ENCODE results near the gene SPDYE17.
"Not testable (repeated sequence)": the region's sequence is repeated elsewhere in the genome, so short reads cannot be mapped to it uniquely, and the experiment has no call there.

The SPDYE17 gene

GRCh38 chr7:76998285-76998589 is 33.9 kb downstream of the SPDYE17 start:
- DNase-seq = no peak

GRCh38 chr7:76997381-76998284 is 34.5 kb downstream of the SPDYE17 start:
- DNase-seq = no peak

- not testable (repeated sequence) for DNase-seq
Measured at GRCh38 chr7:76996932-76997331, 35.2 kb downstream of the SPDYE17 start.

- DNase-seq = not testable (repeated sequence)
Measured at GRCh38 chr7:76994286-76994685, 37.9 kb downstream of the SPDYE17 start.

GRCh38 chr7:76993831-76994230 is 38.3 kb downstream of the SPDYE17 start:
- not testable (repeated sequence) for DNase-seq

- not testable (repeated sequence) for DNase-seq
Measured at GRCh38 chr7:76992871-76993270, 39.3 kb downstream of the SPDYE17 start.

GRCh38 chr7:76992204-76992603 is 40.0 kb downstream of the SPDYE17 start:
- not testable (repeated sequence) for DNase-seq

GRCh38 chr7:76990202-76990601 is 42.0 kb downstream of the SPDYE17 start:
- not testable (repeated sequence) for DNase-seq

- not testable (repeated sequence) for DNase-seq
Measured at GRCh38 chr7:76985924-76986717, 46.0 kb downstream of the SPDYE17 start.

- not testable (repeated sequence) for DNase-seq
Measured at GRCh38 chr7:76984784-76985136, 47.4 kb downstream of the SPDYE17 start.

GRCh38 chr7:76983937-76984783 is 48.0 kb downstream of the SPDYE17 start:
- DNase-seq = not testable (repeated sequence)

GRCh38 chr7:76983333-76983732 is 48.8 kb downstream of the SPDYE17 start:
- not testable (repeated sequence) for DNase-seq

- DNase-seq = not testable (repeated sequence)
Measured at GRCh38 chr7:76982501-76982900, 49.7 kb downstream of the SPDYE17 start.

- DNase-seq = not testable (repeated sequence)
Measured at GRCh38 chr7:76981187-76981970, 50.8 kb downstream of the SPDYE17 start.

- DNase-seq = not testable (repeated sequence)
Measured at GRCh38 chr7:76980576-76980975, 51.6 kb downstream of the SPDYE17 start.

- not testable (repeated sequence) for DNase-seq
Measured at GRCh38 chr7:76977761-76978367, 54.3 kb downstream of the SPDYE17 start.

GRCh38 chr7:76974793-76975579 is 57.2 kb downstream of the SPDYE17 start:
- DNase-seq = not testable (repeated sequence)

- DNase-seq = not testable (repeated sequence)
Measured at GRCh38 chr7:76974336-76974735, 57.8 kb downstream of the SPDYE17 start.

- not testable (repeated sequence) for DNase-seq
Measured at GRCh38 chr7:76972391-76972790, 59.8 kb downstream of the SPDYE17 start.

Measured in activated CD8-positive, alpha-beta memory T cell treated with anti-CD3 and anti-CD28 coated beads, Interleukin-2, amount 50 U/mL, for 4 hours (primary cell).